Measurements from ENCODE around the gene POC1B.

The POC1B gene

GRCh38 chr12:89416049-89416792 is 109.6 kb downstream of the POC1B start:
- DNase-seq (ENCODE audit: low read depth), result no peak
- no peak for TF ChIP-seq CTCF (IDR thresholded peaks at IDR 0.05; ENCODE audit: insufficient read depth, low read depth, low read length, missing control alignments)
- H3K4me3 ChIP-seq (ENCODE audit: low read depth, low read length), result no peak overlapping the region

- no peak overlapping the region for H3K4me3 ChIP-seq (ENCODE audit: low read depth, low read length)
- no peak for TF ChIP-seq CTCF (IDR thresholded peaks at IDR 0.05; ENCODE audit: insufficient read depth, low read depth, low read length, missing control alignments)
- no peak for DNase-seq (ENCODE audit: low read depth)
Measured at GRCh38 chr12:89414851-89415250, 111.0 kb downstream of the POC1B start.

- TF ChIP-seq CTCF (IDR thresholded peaks at IDR 0.05; ENCODE audit: insufficient read depth, low read depth, low read length, missing control alignments), result no peak
- DNase-seq (ENCODE audit: low read depth), result no peak
- no peak overlapping the region for H3K4me3 ChIP-seq (ENCODE audit: low read depth, low read length)
Measured at GRCh38 chr12:89414322-89414721, 111.5 kb downstream of the POC1B start.

- no peak for TF ChIP-seq CTCF (IDR thresholded peaks at IDR 0.05; ENCODE audit: insufficient read depth, low read depth, low read length, missing control alignments)
- no peak for DNase-seq (ENCODE audit: low read depth)
- no peak overlapping the region for H3K4me3 ChIP-seq (ENCODE audit: low read depth, low read length)
Measured at GRCh38 chr12:89413234-89413633, 112.6 kb downstream of the POC1B start.

GRCh38 chr12:89412665-89413064 is 113.2 kb downstream of the POC1B start:
- no peak overlapping the region for H3K4me3 ChIP-seq (ENCODE audit: low read depth, low read length)
- no peak for DNase-seq (ENCODE audit: low read depth)
- no peak for TF ChIP-seq CTCF (IDR thresholded peaks at IDR 0.05; ENCODE audit: insufficient read depth, low read depth, low read length, missing control alignments)

- DNase-seq (ENCODE audit: low read depth), result no peak
- no peak overlapping the region for H3K4me3 ChIP-seq (ENCODE audit: low read depth, low read length)
- no peak for TF ChIP-seq CTCF (IDR thresholded peaks at IDR 0.05; ENCODE audit: insufficient read depth, low read depth, low read length, missing control alignments)
Measured at GRCh38 chr12:89411846-89412245, 114.0 kb downstream of the POC1B start.

GRCh38 chr12:89411234-89411633 is 114.6 kb downstream of the POC1B start:
- TF ChIP-seq CTCF (IDR thresholded peaks at IDR 0.05; ENCODE audit: insufficient read depth, low read depth, low read length, missing control alignments), result no peak
- DNase-seq (ENCODE audit: low read depth), result no peak
- no peak overlapping the region for H3K4me3 ChIP-seq (ENCODE audit: low read depth, low read length)
